ENCODE data around the gene NCKAP1.
A peak's percentile ranks its signal among the peaks of the same experiment; 100 is the strongest.

The NCKAP1 gene

DNA sequence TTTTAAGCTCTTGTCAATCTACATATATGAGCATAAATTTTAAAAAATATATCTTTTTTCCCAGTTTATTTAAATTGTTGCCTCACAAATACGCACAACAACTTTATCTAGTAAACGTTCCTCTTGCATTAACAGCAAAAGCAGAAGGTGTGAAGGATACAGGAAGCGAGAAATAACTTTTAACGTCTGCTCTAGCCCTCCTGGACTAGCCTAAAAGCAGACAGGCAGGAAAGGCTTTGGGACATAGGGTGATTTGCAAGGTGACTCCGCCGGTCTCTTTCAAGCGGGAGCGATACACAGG, 39.9 kb upstream of the NCKAP1 start:
- TF ChIP-seq, protein P1, sequence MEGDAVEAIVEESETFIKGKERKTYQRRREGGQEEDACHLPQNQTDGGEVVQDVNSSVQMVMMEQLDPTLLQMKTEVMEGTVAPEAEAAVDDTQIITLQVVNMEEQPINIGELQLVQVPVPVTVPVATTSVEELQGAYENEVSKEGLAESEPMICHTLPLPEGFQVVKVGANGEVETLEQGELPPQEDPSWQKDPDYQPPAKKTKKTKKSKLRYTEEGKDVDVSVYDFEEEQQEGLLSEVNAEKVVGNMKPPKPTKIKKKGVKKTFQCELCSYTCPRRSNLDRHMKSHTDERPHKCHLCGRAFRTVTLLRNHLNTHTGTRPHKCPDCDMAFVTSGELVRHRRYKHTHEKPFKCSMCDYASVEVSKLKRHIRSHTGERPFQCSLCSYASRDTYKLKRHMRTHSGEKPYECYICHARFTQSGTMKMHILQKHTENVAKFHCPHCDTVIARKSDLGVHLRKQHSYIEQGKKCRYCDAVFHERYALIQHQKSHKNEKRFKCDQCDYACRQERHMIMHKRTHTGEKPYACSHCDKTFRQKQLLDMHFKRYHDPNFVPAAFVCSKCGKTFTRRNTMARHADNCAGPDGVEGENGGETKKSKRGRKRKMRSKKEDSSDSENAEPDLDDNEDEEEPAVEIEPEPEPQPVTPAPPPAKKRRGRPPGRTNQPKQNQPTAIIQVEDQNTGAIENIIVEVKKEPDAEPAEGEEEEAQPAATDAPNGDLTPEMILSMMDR (IDR thresholded peaks at IDR 0.05; ENCODE audit: insufficient read depth, low read length, poor library complexity, severe bottlenecking): no peak
- Histone ChIP-seq H3K36me3 (ENCODE audit: control insufficient read depth, insufficient read depth, low read length) (no peaks in the 10 kb centered on the region), H3K27me3 (replicated peaks; ENCODE audit: control insufficient read depth, insufficient read depth, low read length) (peaks cover 2% of the 10 kb centered on the region; the same call in 1 of the 2 replicates), H3K4me3 (replicated peaks; ENCODE audit: low read depth, low read length) (peak overlapping the region; percentile 73)
- peak; percentile 30 for DNase-seq (ENCODE audit: extremely low read depth, insufficient read length)

- Histone ChIP-seq H3K36me3 (ENCODE audit: control insufficient read depth, insufficient read depth, low read length) (no peaks in the 10 kb centered on the region), H3K27me3 (replicated peaks; ENCODE audit: control insufficient read depth, insufficient read depth, low read length) (peaks cover 2% of the 10 kb centered on the region; the same call in 1 of the 2 replicates), H3K4me3 (replicated peaks; ENCODE audit: low read depth, low read length) (no peak overlapping the region)
- DNase-seq (ENCODE audit: extremely low read depth, insufficient read length): no peak
- TF ChIP-seq, protein P1 (IDR thresholded peaks at IDR 0.05; ENCODE audit: insufficient read depth, low read length, poor library complexity, severe bottlenecking): no peak
Measured at GRCh38 chr2:183072177-183072576, 33.9 kb upstream of the NCKAP1 start.

DNA sequence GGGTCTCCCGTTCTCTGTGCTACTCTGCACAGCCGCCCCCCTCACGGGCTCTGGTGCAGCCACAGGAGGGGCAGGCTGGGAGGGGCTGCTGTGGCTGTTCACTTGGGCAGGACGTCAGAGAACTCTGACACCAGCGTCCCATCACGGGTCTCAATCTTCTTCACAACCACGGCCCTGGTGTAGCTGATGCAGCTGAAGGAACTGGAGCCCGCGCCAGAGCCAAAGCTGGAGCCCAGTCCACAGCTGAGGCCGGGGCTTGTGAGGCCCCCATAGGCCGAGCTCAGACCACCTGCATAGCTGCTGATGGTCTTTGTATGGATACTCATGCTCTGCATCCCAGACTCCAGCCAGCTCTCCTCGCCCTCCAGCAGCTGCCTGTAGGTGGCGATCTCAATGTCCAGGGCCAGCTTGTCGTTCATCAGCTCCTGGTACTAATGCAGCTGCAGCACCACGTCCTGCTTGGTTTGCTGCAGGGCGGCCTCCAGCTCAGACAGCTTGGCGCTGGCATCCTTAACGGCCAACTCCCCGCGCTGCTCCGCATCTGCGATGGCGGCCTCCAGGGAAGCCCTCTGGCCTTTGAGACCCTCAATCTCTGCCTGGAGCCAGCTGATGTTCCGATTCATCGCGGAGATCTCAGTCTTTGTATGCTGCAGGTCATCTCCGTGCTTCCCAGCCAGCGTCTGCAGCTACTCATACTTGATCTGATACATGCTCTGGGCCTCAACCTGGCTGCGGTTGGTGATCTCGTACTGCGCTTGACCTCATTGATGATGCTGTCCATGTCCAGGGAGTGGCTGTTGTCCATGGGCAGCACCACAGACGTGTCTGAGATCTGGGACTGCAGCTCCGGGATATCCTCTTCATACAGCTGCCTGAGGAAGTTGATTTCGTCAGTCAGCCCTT, 32.9 kb upstream of the NCKAP1 start:
- DNase-seq (ENCODE audit: extremely low read depth, insufficient read length): no peak
- TF ChIP-seq, protein P1 (IDR thresholded peaks at IDR 0.05; ENCODE audit: insufficient read depth, low read length, poor library complexity, severe bottlenecking): peak; percentile 56
- Histone ChIP-seq H3K36me3 (ENCODE audit: control insufficient read depth, insufficient read depth, low read length) (no peaks in the 10 kb centered on the region), H3K27me3 (replicated peaks; ENCODE audit: control insufficient read depth, insufficient read depth, low read length) (peaks cover 2% of the 10 kb centered on the region; the same call in 1 of the 2 replicates), H3K4me3 (replicated peaks; ENCODE audit: low read depth, low read length) (no peak overlapping the region)

- no peaks in the 10 kb centered on the region for H3K36me3 ChIP-seq (ENCODE audit: control insufficient read depth, insufficient read depth, low read length)
- H3K27me3 ChIP-seq (replicated peaks; ENCODE audit: control insufficient read depth, insufficient read depth, low read length): no peaks in the 10 kb centered on the region
- H3K4me3 ChIP-seq (replicated peaks; ENCODE audit: low read depth, low read length): no peak overlapping the region
- DNase-seq (ENCODE audit: extremely low read depth, insufficient read length): no peak
- TF ChIP-seq, protein P1 (IDR thresholded peaks at IDR 0.05; ENCODE audit: insufficient read depth, low read length, poor library complexity, severe bottlenecking): no peak
Measured at GRCh38 chr2:183069174-183069573, 30.9 kb upstream of the NCKAP1 start.

DNA sequence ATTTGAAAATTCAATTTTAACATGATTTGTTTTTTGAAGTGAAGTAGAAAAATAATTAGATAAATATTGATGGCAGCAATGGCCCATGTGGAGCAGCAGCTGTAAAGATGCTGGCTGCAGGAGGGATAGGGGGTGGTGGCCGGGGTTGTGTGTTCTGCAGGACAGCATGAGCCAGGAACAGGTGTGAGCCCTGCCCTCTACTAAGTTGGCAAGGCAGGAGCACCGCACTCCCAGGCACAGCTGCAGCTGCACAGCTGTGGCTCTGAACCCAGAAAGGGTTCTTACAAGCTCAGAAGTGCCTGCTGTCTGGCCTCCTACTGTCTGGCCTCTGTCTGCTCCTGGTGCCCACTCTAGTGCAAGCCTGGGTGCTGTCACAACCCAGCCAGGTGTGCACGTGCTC, 30.3 kb upstream of the NCKAP1 start:
- no peak overlapping the region for H3K4me3 ChIP-seq (replicated peaks; ENCODE audit: low read depth, low read length)
- H3K27me3 ChIP-seq (replicated peaks; ENCODE audit: control insufficient read depth, insufficient read depth, low read length): no peaks in the 10 kb centered on the region
- TF ChIP-seq, protein P1 (IDR thresholded peaks at IDR 0.05; ENCODE audit: insufficient read depth, low read length, poor library complexity, severe bottlenecking): no peak
- no peak for DNase-seq (ENCODE audit: extremely low read depth, insufficient read length)
- no peaks in the 10 kb centered on the region for H3K36me3 ChIP-seq (ENCODE audit: control insufficient read depth, insufficient read depth, low read length)
